Measurements from ENCODE around the gene ARHGAP25. TPM values are rescaled to one million over a fixed set of nuclear protein-coding genes. Genes with fewer than 3 reads are reported as not detected.
A peak's percentile ranks its signal among the peaks of the same experiment; 100 is the strongest.

The ARHGAP25 gene
- total and polyA plus RNA-seq, 8 donors = 1.4 to 8.4 (median 2.0) TPM

- intact Hi-C loops (cut with DNase I) = no loop called here
- TF ChIP-seq CTCF (IDR thresholded peaks at IDR 0.05) = no peak
These were observed 40.1 kb downstream of the ARHGAP25 start for GRCh38 chr2:68774569-68775271.

GRCh38 chr2:68775272-68775842 lies 40.7 kb downstream of the ARHGAP25 start:
- Histone ChIP-seq H3K27me3 (no peaks in the 10 kb centered on the region), H3K9me3 (no peaks in the 10 kb centered on the region), H3K27ac (peak overlapping the region in 2 of 4 donors; percentile 49 to 56), H3K4me3 (peak overlapping the region in 1 of 4 donors; percentile 26), H3K36me3 (no peaks in the 10 kb centered on the region), H3K4me1 (peaks cover 4 to 6% (median 5%) of the 10 kb centered on the region in 3 donors)
- no peak for TF ChIP-seq CTCF (IDR thresholded peaks at IDR 0.05)
- DNase-seq (no peak), ATAC-seq (peak in 1 of 4 donors; percentile 7), FAIRE-seq (no peak)
- intact Hi-C loops (cut with DNase I) = no loop called here
- WGBS, 2 donors = 62 to 67% methylated on average over 13 of the region's 13 CpGs

More at GRCh38 chr2:68774569-68775271, 40.1 kb downstream of the ARHGAP25 start:
- H3K4me3 ChIP-seq = peak overlapping the region in 1 of 4 donors; percentile 26
- WGBS, 2 donors = 63 to 76% methylated on average over 30 to 31 of the region's 31 CpGs
- H3K36me3 ChIP-seq = no peaks in the 10 kb centered on the region
- H3K27me3 ChIP-seq = no peaks in the 10 kb centered on the region
- no peaks in the 10 kb centered on the region for H3K9me3 ChIP-seq
- DNase-seq (peak in 3 of 6 donors; percentile 51 to 63 (median 53)), ATAC-seq (peak in 3 of 4 donors; percentile 46 to 74 (median 73)), FAIRE-seq (no peak)
- H3K4me1 ChIP-seq = peaks cover 4 to 6% (median 5%) of the 10 kb centered on the region in 3 donors
- peak overlapping the region in 2 of 4 donors; percentile 49 to 56 for H3K27ac ChIP-seq

- no peaks in the 10 kb centered on the region for H3K27me3 ChIP-seq
- 83 to 86% methylated on average over 2 of the region's 2 CpGs for WGBS, 2 donors
These were observed 41.5 kb downstream of the ARHGAP25 start for GRCh38 chr2:68776124-68776523.

GRCh38 chr2:68779595-68779994 lies 45.0 kb downstream of the ARHGAP25 start:
- DNase-seq (no peak), FAIRE-seq (no peak), ATAC-seq (no peak)
- Histone ChIP-seq H3K27ac (no peak overlapping the region), H3K4me3 (no peak overlapping the region), H3K36me3 (no peaks in the 10 kb centered on the region), H3K9me3 (no peaks in the 10 kb centered on the region), H3K27me3 (no peaks in the 10 kb centered on the region), H3K4me1 (no peaks in the 10 kb centered on the region)
- TF ChIP-seq CTCF (IDR thresholded peaks at IDR 0.05) = no peak
- intact Hi-C loops (cut with DNase I) = no loop called here

More at GRCh38 chr2:68776124-68776523, 41.5 kb downstream of the ARHGAP25 start:
- ATAC-seq (peak in 1 of 4 donors; percentile 19), DNase-seq (no peak), FAIRE-seq (no peak)
- Histone ChIP-seq H3K4me1 (peaks cover 1 to 4% (median 4%) of the 10 kb centered on the region in 3 donors), H3K27ac (no peak overlapping the region), H3K9me3 (no peaks in the 10 kb centered on the region), H3K4me3 (no peak overlapping the region), H3K36me3 (no peaks in the 10 kb centered on the region)
- TF ChIP-seq CTCF (IDR thresholded peaks at IDR 0.05) = no peak
- intact Hi-C loops (cut with DNase I) = no loop called here

- H3K4me3 ChIP-seq = no peak overlapping the region
- H3K27me3 ChIP-seq = no peaks in the 10 kb centered on the region
- TF ChIP-seq CTCF (IDR thresholded peaks at IDR 0.05) = no peak
- no peak for DNase-seq
- intact Hi-C loops (cut with DNase I) = no loop called here
- no peaks in the 10 kb centered on the region for H3K36me3 ChIP-seq
- no peak for FAIRE-seq
- ATAC-seq = no peak
- 68 to 72% methylated on average over 2 of the region's 2 CpGs for WGBS, 2 donors
- H3K4me1 ChIP-seq = no peaks in the 10 kb centered on the region
- H3K9me3 ChIP-seq = no peaks in the 10 kb centered on the region
- no peak overlapping the region for H3K27ac ChIP-seq
These were observed 49.6 kb downstream of the ARHGAP25 start for GRCh38 chr2:68784188-68784587.

All from pancreas (tissue), 10 donors.